Loucy (cell line): Measurements from ENCODE around the gene RRAS2.

ENCODE experiments used
- EZH2phosphoT487 ChIP-seq: fragments of 200-600 bp; IDR thresholded peaks from 2 replicates; pipeline ENCODE4 v1.6.1; 2018; ENCODE audit warnings: antibody characterized with exemption, mild to moderate bottlenecking, moderate library complexity, borderline replicate concordance
- TF ChIP-seq, protein P1 (sequence below): fragments of 200-600 bp; sonication (generic); conservative IDR thresholded peaks from 2 replicates; pipeline ENCODE4 v1.5.1; 2014; ENCODE audit warnings: mild to moderate bottlenecking, antibody characterized with exemption, low read length

- TF ChIP-seq, protein P1, sequence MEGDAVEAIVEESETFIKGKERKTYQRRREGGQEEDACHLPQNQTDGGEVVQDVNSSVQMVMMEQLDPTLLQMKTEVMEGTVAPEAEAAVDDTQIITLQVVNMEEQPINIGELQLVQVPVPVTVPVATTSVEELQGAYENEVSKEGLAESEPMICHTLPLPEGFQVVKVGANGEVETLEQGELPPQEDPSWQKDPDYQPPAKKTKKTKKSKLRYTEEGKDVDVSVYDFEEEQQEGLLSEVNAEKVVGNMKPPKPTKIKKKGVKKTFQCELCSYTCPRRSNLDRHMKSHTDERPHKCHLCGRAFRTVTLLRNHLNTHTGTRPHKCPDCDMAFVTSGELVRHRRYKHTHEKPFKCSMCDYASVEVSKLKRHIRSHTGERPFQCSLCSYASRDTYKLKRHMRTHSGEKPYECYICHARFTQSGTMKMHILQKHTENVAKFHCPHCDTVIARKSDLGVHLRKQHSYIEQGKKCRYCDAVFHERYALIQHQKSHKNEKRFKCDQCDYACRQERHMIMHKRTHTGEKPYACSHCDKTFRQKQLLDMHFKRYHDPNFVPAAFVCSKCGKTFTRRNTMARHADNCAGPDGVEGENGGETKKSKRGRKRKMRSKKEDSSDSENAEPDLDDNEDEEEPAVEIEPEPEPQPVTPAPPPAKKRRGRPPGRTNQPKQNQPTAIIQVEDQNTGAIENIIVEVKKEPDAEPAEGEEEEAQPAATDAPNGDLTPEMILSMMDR: no peak
- no peak for TF ChIP-seq EZH2phosphoT487
These were observed 25.4 kb upstream of the RRAS2 start for GRCh38 chr11:14384338-14384737.
